ENCODE results near the gene GPBAR1. TPM values are rescaled to one million over a fixed set of nuclear protein-coding genes. Genes with fewer than 3 reads are reported as not detected.
A peak's percentile ranks its signal among the peaks of the same experiment; 100 is the strongest.
"Not testable (repeated sequence)": the region's sequence is repeated elsewhere in the genome, so short reads cannot be mapped to it uniquely, and the experiment has no call there.

GPBAR1 gene
- total and polyA plus RNA-seq, 2 experiments from 2014 or later = 0.44 TPM; not detected in 1

DNA sequence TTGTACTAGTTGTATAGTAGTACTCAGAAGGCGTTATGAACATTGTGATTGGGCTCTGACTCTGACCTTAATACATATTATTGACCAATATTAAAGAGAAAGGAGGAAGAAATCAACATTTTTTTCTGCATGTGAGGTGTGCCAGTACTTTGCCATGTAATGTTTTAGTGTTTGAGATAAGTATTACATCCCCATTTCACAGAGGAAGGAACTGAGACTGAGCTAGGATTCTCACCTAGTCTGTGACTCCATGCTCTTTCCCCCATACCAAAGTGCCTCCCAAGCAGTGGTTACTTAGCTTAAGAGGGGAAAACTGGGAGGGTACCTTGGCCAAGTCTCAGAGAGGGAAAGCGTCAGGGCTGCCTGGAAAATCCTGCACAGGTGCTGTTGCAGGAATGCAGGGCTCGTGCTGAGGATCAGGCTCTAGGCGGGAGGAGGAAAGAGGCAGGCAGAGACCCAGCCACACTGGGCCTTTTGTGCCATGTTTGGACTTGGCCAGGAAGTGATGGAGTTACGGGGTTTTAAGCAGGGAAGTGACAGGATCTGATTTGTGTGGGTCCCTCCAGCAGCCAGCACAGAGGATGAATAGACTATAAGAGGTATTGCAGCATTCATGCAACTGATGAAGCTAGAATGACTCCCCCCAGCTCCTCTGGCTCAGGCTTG, 11.2 kb downstream of the GPBAR1 start (continued):
- no peak for TF ChIP-seq CREB1 (CRISPR knock-in tag; IDR thresholded peaks at IDR 0.05; ENCODE audit: low read depth)
- TF ChIP-seq, protein P1, sequence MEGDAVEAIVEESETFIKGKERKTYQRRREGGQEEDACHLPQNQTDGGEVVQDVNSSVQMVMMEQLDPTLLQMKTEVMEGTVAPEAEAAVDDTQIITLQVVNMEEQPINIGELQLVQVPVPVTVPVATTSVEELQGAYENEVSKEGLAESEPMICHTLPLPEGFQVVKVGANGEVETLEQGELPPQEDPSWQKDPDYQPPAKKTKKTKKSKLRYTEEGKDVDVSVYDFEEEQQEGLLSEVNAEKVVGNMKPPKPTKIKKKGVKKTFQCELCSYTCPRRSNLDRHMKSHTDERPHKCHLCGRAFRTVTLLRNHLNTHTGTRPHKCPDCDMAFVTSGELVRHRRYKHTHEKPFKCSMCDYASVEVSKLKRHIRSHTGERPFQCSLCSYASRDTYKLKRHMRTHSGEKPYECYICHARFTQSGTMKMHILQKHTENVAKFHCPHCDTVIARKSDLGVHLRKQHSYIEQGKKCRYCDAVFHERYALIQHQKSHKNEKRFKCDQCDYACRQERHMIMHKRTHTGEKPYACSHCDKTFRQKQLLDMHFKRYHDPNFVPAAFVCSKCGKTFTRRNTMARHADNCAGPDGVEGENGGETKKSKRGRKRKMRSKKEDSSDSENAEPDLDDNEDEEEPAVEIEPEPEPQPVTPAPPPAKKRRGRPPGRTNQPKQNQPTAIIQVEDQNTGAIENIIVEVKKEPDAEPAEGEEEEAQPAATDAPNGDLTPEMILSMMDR (conservative IDR thresholded peaks at IDR 0.05; ENCODE audit: low read depth in 2 of 2) = no peak
- no peak for TF ChIP-seq EZH2 (IDR thresholded peaks at IDR 0.05; ENCODE audit: low read depth, unreplicated experiment)
- no peak for TF ChIP-seq ZNF331 (CRISPR knock-in tag; IDR thresholded peaks at IDR 0.05; ENCODE audit: low read depth)

DNA sequence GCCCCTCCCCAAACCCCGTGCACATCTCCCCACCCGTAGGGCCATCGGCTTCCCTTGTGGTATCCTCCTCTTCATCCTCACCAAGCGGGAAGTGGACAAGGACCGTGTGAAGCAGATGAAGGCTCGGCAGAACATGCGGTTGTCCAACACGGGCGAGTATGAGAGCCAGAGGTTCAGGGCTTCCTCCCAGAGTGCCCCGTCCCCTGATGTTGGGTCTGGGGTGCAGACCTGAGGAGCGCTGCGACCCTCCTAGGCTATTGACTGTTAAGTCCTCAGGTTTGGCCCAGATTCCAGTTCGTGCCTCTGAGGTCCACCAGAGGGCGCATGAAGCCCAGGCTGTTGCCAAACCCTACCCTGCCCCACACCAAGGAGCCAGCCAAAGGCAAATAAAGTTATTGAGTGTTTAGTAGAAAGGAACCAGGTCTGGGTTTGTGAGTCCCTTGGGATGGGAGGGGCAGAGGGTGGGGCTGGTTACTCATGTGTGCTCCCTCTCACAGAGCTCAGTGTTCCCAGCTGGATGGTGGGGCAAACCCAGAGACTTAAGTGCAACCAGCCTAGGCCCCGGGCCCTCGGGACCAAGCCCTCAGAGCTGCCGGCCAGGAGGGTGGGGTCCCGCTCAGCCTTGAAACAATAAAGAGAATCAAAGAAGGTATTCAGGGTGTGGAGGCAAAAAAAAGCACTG, 11.9 kb downstream of the GPBAR1 start:
- TF ChIP-seq, protein P1 (conservative IDR thresholded peaks at IDR 0.05; ENCODE audit: low read depth in 2 of 2) = peak; percentile 94
- TF ChIP-seq STAT1 (IDR thresholded peaks at IDR 0.05; ENCODE audit: unreplicated experiment) = no peak
- H3K27me3 ChIP-seq (ENCODE audit: insufficient read depth) = no peaks in the 10 kb centered on the region
- H4K20me1 ChIP-seq (replicated peaks; ENCODE audit: insufficient read depth) = no peaks in the 10 kb centered on the region; the same call in 1 of the 2 replicates
- Mint-ChIP-seq H3K27ac (no peak overlapping the region), H3K9me3 (no peaks in the 10 kb centered on the region), H3K4me1 (peaks cover 23% of the 10 kb centered on the region), H3K27me3 (ENCODE audit: insufficient read depth, low read depth, poor library complexity) (peaks cover 16% of the 10 kb centered on the region), H3K4me3 (no peak overlapping the region), H3K36me3 (ENCODE audit: low read depth) (peaks cover 34% of the 10 kb centered on the region)
- H3F3A ChIP-seq (replicated peaks; ENCODE audit: low read depth) = no peaks in the 10 kb centered on the region
- no peak overlapping the region for H3K4me3 ChIP-seq
- H3K4me1 ChIP-seq (ENCODE audit: insufficient read depth) = peaks cover 13% of the 10 kb centered on the region
- H3K27ac ChIP-seq (ENCODE audit: low read depth) = no peak overlapping the region
- peaks cover 10% of the 10 kb centered on the region for H3K36me3 ChIP-seq (ENCODE audit: insufficient read depth)
- H3K9me2 ChIP-seq (ENCODE audit: insufficient read depth) = no peaks in the 10 kb centered on the region
- no peak overlapping the region for H3K4me2 ChIP-seq
- DNase-seq (ENCODE audit: low spot score) (peak; percentile 91), ATAC-seq (peak; percentile 46)
- H3K79me2 ChIP-seq (replicated peaks; ENCODE audit: insufficient read depth) = peaks cover 17% of the 10 kb centered on the region
- no peak overlapping the region for H2AFZ ChIP-seq

DNA sequence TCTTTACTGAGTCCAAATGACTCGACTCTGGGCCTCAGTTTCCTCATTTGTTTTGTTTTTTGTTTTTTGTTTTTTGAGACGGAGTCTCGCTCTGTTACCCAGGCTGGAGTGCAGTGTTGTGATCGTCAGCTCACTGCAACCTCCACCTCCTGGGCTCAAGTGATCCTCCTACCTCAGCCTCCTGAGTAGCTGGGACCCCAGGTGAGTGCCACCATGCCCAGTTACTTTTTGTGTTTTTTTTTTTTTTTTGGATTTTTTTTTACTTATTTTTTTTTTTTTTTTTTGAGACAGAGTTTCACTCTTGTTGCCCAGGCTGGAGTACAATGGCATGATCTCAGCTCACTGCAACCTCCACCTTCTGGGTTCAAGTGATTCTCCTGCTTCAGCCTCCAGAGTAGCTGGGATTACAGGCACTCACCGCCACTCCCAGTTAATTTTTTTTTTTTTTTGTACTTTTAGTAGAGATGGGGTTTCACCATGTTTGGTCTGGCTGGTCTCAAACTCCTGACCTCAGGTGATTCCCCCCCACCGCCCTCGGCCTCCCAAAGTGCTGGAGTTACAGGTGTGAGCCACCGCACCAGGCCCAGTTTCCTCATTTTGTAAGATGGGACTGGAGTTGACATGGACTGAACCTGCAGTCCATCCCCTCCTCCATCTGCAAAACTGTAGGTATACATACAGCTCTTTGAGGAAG, 12.5 kb downstream of the GPBAR1 start:
- not testable (repeated sequence) for H2AFZ ChIP-seq; H3K4me2 ChIP-seq; H3K36me3 ChIP-seq (ENCODE audit: insufficient read depth); H3K9me3 Mint-ChIP-seq; H4K20me1 ChIP-seq (replicated peaks; ENCODE audit: insufficient read depth); H3K27ac ChIP-seq (ENCODE audit: low read depth); H3K4me3 Mint-ChIP-seq; H3K4me3 ChIP-seq; H3K27ac Mint-ChIP-seq; H3K9me2 ChIP-seq (ENCODE audit: insufficient read depth); ATAC-seq; DNase-seq (ENCODE audit: low spot score); H3F3A ChIP-seq (replicated peaks; ENCODE audit: low read depth); H3K27me3 ChIP-seq (ENCODE audit: insufficient read depth)
- Mint-ChIP-seq H3K36me3 (ENCODE audit: low read depth) (peaks cover 33% of the 10 kb centered on the region), H3K27me3 (ENCODE audit: insufficient read depth, low read depth, poor library complexity) (peaks cover 16% of the 10 kb centered on the region), H3K4me1 (peaks cover 23% of the 10 kb centered on the region)
- Histone ChIP-seq H3K4me1 (ENCODE audit: insufficient read depth) (peaks cover 13% of the 10 kb centered on the region), H3K79me2 (replicated peaks; ENCODE audit: insufficient read depth) (peaks cover 14% of the 10 kb centered on the region)
